Left ventricle myocardium inferior (tissue), 1 donor: ENCODE measurements around the gene ITGA2B. TPM values are rescaled to one million over a fixed set of nuclear protein-coding genes. Genes with fewer than 3 reads are reported as not detected.
"Not testable (repeated sequence)": the region's sequence is repeated elsewhere in the genome, so short reads cannot be mapped to it uniquely, and the experiment has no call there.

Experiments
- DNase-seq: peaks from one replicate; pipeline ENCODE4 v3.0.0-alpha.2; 2020
- H3K27ac ChIP-seq: fragments of 200-600 bp; replicated peaks from 2 replicates; pipeline ENCODE4 v1.8.0; 2021
- H3K27me3 ChIP-seq: fragments of 200-600 bp; 2 replicates; pipeline ENCODE4 v1.8.0; 2021; ENCODE audit warnings: low read depth
- H3K36me3 ChIP-seq: fragments of 200-600 bp; 2 replicates; pipeline ENCODE4 v1.8.0; 2021
- H3K4me1 ChIP-seq: fragments of 200-600 bp; 2 replicates; pipeline ENCODE4 v1.8.0; 2021
- H3K4me3 ChIP-seq: fragments of 200-600 bp; 2 replicates; pipeline ENCODE4 v1.8.0; 2021; ENCODE audit warnings: mild to moderate bottlenecking, moderate library complexity
- H3K9me3 ChIP-seq: fragments of 200-600 bp; replicated peaks from 2 replicates; pipeline ENCODE4 v1.8.0; 2021
- intact Hi-C: fragments of 100-400 bp; cut with micrococcal nuclease; formaldehyde crosslinking; loops from one replicate; pipeline ENCODE4 v1.11.0; 2022
- total RNA-seq: library from RNA; stranded (reverse); fragmentation: NEBNext Ultra II Directional; extraction: Animal tissue kit (Norgen Biotek cat#: 25700); gene quantifications from one replicate; pipeline ENCODE4 v1.2.1, GENCODE V29; 2021
- TF ChIP-seq, protein P1 (sequence below): fragments of 200-600 bp; IDR thresholded peaks from 2 replicates; pipeline ENCODE4 v1.8.0; 2021; ENCODE audit warnings: antibody characterized with exemption, mild to moderate bottlenecking, borderline replicate concordance
- donor health status: DM: no; HTN: yes; CAD: no; lungs with severe emphysema.

ITGA2B gene
- total RNA-seq, 1 donor from 2014 or later = 0.91 TPM

DNA sequence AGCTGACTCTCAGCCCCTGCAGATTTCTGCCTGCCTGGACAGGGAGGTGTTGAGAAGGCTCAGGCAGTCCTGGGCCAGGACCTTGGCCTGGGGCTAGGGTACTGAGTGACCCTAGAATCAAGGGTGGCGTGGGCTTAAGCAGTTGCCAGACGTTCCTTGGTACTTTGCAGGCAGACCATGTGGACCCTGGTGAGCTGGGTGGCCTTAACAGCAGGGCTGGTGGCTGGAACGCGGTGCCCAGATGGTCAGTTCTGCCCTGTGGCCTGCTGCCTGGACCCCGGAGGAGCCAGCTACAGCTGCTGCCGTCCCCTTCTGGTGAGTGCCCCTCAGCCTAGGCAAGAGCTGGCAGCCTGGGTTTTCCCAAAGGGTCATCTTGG lies 40.5 kb downstream of the ITGA2B start:
- no peak overlapping the region for H3K4me3 ChIP-seq
- no peaks in the 10 kb centered on the region for H3K9me3 ChIP-seq
- DNase-seq = no peak
- intact Hi-C loops = no loop called here
- TF ChIP-seq, protein P1, sequence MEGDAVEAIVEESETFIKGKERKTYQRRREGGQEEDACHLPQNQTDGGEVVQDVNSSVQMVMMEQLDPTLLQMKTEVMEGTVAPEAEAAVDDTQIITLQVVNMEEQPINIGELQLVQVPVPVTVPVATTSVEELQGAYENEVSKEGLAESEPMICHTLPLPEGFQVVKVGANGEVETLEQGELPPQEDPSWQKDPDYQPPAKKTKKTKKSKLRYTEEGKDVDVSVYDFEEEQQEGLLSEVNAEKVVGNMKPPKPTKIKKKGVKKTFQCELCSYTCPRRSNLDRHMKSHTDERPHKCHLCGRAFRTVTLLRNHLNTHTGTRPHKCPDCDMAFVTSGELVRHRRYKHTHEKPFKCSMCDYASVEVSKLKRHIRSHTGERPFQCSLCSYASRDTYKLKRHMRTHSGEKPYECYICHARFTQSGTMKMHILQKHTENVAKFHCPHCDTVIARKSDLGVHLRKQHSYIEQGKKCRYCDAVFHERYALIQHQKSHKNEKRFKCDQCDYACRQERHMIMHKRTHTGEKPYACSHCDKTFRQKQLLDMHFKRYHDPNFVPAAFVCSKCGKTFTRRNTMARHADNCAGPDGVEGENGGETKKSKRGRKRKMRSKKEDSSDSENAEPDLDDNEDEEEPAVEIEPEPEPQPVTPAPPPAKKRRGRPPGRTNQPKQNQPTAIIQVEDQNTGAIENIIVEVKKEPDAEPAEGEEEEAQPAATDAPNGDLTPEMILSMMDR = no peak
- no peaks in the 10 kb centered on the region for H3K27me3 ChIP-seq
- peaks cover 25% of the 10 kb centered on the region for H3K4me1 ChIP-seq
- H3K27ac ChIP-seq = no peak overlapping the region
- peaks cover 38% of the 10 kb centered on the region for H3K36me3 ChIP-seq

DNA sequence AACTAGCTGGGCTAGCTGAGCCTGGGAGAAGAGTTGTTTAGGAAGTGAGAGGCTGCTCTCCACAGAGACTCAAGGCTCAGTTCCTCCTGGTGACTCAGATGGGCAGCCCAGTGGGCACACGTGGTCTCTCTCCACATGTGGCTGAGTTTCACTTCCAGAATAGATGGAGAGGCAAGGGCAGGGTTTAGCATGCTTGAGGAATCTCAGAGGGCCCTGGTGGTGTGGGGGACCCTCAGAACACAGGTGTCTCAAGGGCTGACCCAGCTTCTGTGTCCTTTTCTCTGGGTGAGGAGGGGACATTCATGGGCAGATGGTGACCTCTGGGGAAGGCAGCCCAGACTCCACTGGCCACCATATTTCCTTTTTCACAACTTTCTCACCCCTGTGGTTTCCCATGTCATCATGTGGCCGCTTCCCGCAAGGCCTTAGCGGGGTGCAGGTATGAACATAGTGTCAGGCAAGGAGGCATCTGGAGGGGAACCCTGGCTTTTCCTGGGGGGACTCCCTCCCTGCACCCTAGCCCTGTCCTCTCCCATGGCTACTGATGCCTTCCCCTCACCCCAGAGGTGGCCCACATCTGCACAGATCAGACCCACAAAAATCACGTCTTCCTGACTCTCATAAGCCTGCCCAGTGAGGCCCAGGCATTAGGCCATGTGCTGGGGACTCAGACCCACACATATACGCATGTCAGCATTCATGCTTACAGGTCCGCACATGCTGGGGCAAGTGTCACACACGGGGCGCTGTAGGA lies 41.0 kb downstream of the ITGA2B start:
- intact Hi-C loops = no loop called here
- TF ChIP-seq, protein P1 = no peak

DNA sequence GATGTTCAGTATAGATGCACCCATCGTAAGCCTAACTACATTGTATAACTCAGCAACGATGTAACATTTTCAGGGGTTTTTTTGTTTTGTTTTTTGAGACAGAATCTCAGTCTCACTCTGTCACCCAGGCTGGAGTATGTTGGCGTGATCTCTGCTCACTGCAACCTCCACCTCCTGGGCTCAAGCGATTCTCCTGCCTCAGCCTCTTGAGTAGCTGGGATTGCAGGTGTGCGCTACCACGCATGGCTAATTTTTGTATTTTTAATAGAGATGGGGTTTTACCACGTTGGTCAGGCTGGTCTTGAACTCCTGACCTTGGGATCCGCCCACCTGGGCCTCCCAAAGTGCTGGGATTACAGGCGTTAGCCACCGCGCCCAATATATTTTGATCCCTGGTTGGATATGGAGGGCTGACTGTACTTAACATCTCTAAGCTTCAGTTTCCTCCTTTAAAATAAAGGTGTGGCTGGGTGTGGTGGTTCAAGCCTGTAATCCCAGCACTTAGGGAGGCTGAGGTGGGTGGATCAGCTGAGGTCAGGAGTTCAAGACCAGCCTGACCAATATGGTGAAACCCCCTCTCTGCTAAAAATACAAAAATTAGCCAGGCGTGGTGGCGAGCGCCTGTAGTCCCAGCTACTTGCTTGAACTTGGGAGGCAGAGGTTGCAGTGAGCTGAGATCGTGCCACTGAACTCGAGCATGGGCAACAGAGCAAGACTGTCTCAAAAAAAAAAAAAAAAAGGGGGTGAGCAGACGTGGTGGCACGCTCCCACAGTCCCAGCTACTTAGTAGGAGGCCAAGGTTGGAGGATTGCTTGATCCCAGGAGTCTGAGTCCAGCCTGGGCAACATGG lies 42.0 kb downstream of the ITGA2B start:
- DNase-seq, intact Hi-C loops: not testable (repeated sequence)
- H3K4me1 ChIP-seq = peaks cover 26% of the 10 kb centered on the region

More for the DNA sequence above, 41.0 kb downstream of the ITGA2B start:
- no peak overlapping the region for H3K27ac ChIP-seq
- no peak overlapping the region for H3K4me3 ChIP-seq
- no peaks in the 10 kb centered on the region for H3K27me3 ChIP-seq
- no peak for DNase-seq
- peaks cover 26% of the 10 kb centered on the region for H3K4me1 ChIP-seq
- H3K36me3 ChIP-seq = peaks cover 38% of the 10 kb centered on the region
- H3K9me3 ChIP-seq = no peaks in the 10 kb centered on the region

DNA sequence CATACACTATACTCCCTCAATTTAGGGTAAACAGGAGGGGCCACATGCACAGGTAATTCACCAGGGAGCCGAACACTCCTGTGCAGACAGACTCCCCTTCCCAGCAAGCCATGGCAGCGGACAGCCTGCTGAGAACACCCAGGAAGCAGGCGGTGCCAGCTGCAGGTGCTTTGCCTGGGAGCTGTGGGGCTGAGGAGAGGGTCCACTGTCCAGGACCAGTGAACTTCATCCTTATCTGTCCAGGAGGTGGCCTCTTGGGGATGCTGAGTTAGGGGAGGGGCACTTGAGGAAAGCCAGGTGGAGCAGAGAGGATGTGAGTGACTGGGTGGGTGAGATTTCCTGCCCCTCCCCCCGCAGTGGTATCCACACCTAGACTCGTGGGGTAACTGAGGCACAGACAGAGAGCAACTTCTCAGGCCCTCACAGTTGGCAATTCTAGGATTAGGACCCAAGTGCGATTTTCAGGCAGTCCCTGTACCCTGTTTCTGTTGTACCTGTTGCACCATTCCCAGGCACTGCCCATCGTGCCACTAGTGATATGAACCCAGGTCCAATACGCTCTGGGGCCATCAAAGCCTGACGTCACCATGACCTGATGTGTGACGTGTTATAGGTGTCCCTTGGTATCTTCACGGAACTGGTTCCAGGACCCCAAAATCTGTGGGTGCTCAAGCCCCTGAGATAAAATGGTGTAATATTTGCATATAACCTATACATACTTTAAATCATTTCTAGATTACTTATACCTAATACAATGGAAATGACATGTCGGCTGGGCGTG lies 43.2 kb downstream of the ITGA2B start:
- Histone ChIP-seq H3K27ac (peak overlapping the region; percentile 91), H3K4me1 (peaks cover 26% of the 10 kb centered on the region), H3K9me3 (no peaks in the 10 kb centered on the region), H3K27me3 (no peaks in the 10 kb centered on the region), H3K4me3 (peak overlapping the region; percentile 84), H3K36me3 (peaks cover 20% of the 10 kb centered on the region)
- TF ChIP-seq, protein P1 = no peak
- DNase-seq = no peak
- intact Hi-C loops = no loop called here

More for the DNA sequence above, 42.0 kb downstream of the ITGA2B start:
- H3K27me3 ChIP-seq, H3K9me3 ChIP-seq, H3K4me3 ChIP-seq, H3K27ac ChIP-seq: not testable (repeated sequence)
- H3K36me3 ChIP-seq = peaks cover 32% of the 10 kb centered on the region

DNA sequence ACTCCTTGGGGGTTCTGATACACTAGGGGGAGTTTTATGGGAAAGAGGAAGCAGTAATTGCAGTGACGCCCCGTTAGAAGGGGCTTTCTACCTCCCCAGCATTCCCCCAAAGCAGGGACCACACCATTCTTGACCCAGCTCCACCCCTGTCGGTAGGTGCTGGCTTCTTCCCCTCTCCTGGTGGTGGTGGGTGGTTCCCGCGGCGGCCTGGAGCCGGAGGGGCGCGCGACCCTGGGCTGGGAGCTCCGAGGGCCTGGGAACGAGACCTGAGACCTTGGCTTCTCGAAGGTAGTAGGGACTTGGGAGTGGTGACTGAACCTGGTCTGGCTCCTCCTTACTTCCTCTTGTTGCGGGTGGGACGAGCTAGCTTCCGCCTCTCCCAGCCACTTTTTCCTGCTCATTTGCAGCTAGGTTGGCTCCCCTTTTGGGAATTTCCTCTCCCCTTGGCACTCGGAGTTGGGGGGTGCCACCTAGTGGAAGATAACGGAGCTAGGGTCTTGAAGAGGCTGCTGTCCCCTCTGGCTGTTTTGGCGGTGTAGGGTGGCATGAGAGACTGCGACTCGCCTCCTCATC lies 43.9 kb downstream of the ITGA2B start:
- no peak for DNase-seq
- peak overlapping the region; percentile 91 for H3K27ac ChIP-seq
- intact Hi-C loops = no loop called here
- no peaks in the 10 kb centered on the region for H3K27me3 ChIP-seq
- TF ChIP-seq, protein P1 = peak; percentile 55
- peaks cover 26% of the 10 kb centered on the region for H3K4me1 ChIP-seq
- H3K9me3 ChIP-seq = no peaks in the 10 kb centered on the region
- peak overlapping the region; percentile 84 for H3K4me3 ChIP-seq
- peaks cover 13% of the 10 kb centered on the region for H3K36me3 ChIP-seq
